ENCODE data around the gene SH3RF1. TPM values are rescaled to one million over a fixed set of nuclear protein-coding genes. Genes with fewer than 3 reads are reported as not detected.

SH3RF1 gene
- total and polyA plus RNA-seq, 8 donors: 4.0 to 30.6 (median 12.7) TPM

- Histone ChIP-seq H3K27me3 (no peaks in the 10 kb centered on the region), H3K27ac (no peak overlapping the region), H3K36me3 (no peaks in the 10 kb centered on the region), H3K9me3 (no peaks in the 10 kb centered on the region), H3K4me1 (peaks cover 11 to 36% (median 28%) of the 10 kb centered on the region in 3 donors), H3K4me3 (no peak overlapping the region)
- 90 to 98% methylated on average over 2 of the region's 2 CpGs for WGBS, 2 donors
- no peak for TF ChIP-seq CTCF (IDR thresholded peaks at IDR 0.05)
- DNase-seq: no peak
- ATAC-seq: no peak
- intact Hi-C loops (cut with DNase I): no loop called here
- no peak for FAIRE-seq
Measured at GRCh38 chr4:169245061-169245460, 25.7 kb downstream of the SH3RF1 start.

- Histone ChIP-seq H3K9me3 (no peaks in the 10 kb centered on the region), H3K27me3 (no peaks in the 10 kb centered on the region), H3K27ac (peak overlapping the region in 2 of 4 donors; percentile 0), H3K4me3 (no peak overlapping the region), H3K4me1 (peaks cover 8 to 32% (median 24%) of the 10 kb centered on the region in 3 donors), H3K36me3 (no peaks in the 10 kb centered on the region)
- FAIRE-seq (peak; percentile 29), DNase-seq (no peak), ATAC-seq (peak; percentile 70 to 88 (median 84))
- no peak for TF ChIP-seq CTCF (IDR thresholded peaks at IDR 0.05)
- 35 to 41% methylated on average over 2 of the region's 2 CpGs for WGBS, 2 donors
- intact Hi-C loops (cut with DNase I): no loop called here
Measured at GRCh38 chr4:169243825-169244609, 26.7 kb downstream of the SH3RF1 start.

GRCh38 chr4:169241464-169241863 lies 29.3 kb downstream of the SH3RF1 start:
- FAIRE-seq (no peak), DNase-seq (no peak), ATAC-seq (peak in 1 of 4 donors; percentile 7)
- Histone ChIP-seq H3K4me3 (no peak overlapping the region), H3K27me3 (no peaks in the 10 kb centered on the region), H3K9me3 (no peaks in the 10 kb centered on the region), H3K36me3 (no peaks in the 10 kb centered on the region), H3K27ac (no peak overlapping the region), H3K4me1 (peaks cover 25 to 56% (median 47%) of the 10 kb centered on the region in 3 donors)
- 56 to 61% methylated on average over 2 of the region's 2 CpGs for WGBS, 2 donors
- no peak for TF ChIP-seq CTCF (IDR thresholded peaks at IDR 0.05)
- intact Hi-C loops (cut with DNase I): no loop called here

GRCh38 chr4:169239221-169239905 lies 31.4 kb downstream of the SH3RF1 start:
- no peak overlapping the region for H3K27ac ChIP-seq
- no peaks in the 10 kb centered on the region for H3K9me3 ChIP-seq
- no peak for TF ChIP-seq CTCF (IDR thresholded peaks at IDR 0.05)
- H3K27me3 ChIP-seq: no peaks in the 10 kb centered on the region
- WGBS, 2 donors: 78 to 79% methylated on average over 7 of the region's 7 CpGs
- no peak overlapping the region for H3K4me3 ChIP-seq
- ATAC-seq: no peak
- intact Hi-C loops (cut with DNase I): no loop called here
- DNase-seq: no peak
- no peak for FAIRE-seq
- peaks cover 24 to 43% (median 42%) of the 10 kb centered on the region in 3 donors for H3K4me1 ChIP-seq
- no peaks in the 10 kb centered on the region for H3K36me3 ChIP-seq

Data from pancreas (tissue), 10 donors.